ENCODE measurements around the gene ARG2. TPM values are rescaled to one million over a fixed set of nuclear protein-coding genes. Genes with fewer than 3 reads are reported as not detected.

ARG2 gene
- total and polyA plus RNA-seq, 9 of the 15 experiments (the other 6 are each of a cell fraction or from before 2014, with no cell fraction given), result 6.2 to 75.0 (median 17.8) TPM

- TF ChIP-seq AFF4 (CRISPR knock-in tag; IDR thresholded peaks at IDR 0.05), result no peak
- TF ChIP-seq RCOR1 (IDR thresholded peaks at IDR 0.05; ENCODE audit: borderline replicate concordance in 1 of 2, low read depth in 2 of 2, low read length in 2 of 2), result peak; percentile 94 to 100
- TF ChIP-seq HNRNPUL1 (IDR thresholded peaks at IDR 0.05; ENCODE audit: low read length), result no peak
- TF ChIP-seq MAZ (CRISPR knock-in tag; conservative IDR thresholded peaks at IDR 0.05 in 1 of 2, IDR thresholded peaks at IDR 0.05 in 1 of 2), result peak; percentile 16 to 59; a peak in 1 of 4 replicates
- TF ChIP-seq NR0B1 (IDR thresholded peaks at IDR 0.05; ENCODE audit: partially characterized antibody), result no peak
- no peak for TF ChIP-seq KDM4B (IDR thresholded peaks at IDR 0.05; ENCODE audit: borderline replicate concordance in 2 of 2, low read depth in 1 of 2)
- no peak for TF ChIP-seq ELK1 (CRISPR knock-in tag; IDR thresholded peaks at IDR 0.05)
- TF ChIP-seq JUNB (CRISPR knock-in tag; conservative IDR thresholded peaks at IDR 0.05), result no peak
- TF ChIP-seq ZNF586 (CRISPR knock-in tag; conservative IDR thresholded peaks at IDR 0.05), result peak; percentile 85
- peak; percentile 64; the same call in 1 of the 2 replicates for TF ChIP-seq ESRRA (IDR thresholded peaks at IDR 0.05; ENCODE audit: borderline replicate concordance, low read depth)
- no peak for TF ChIP-seq FOXP1 (CRISPR knock-in tag; IDR thresholded peaks at IDR 0.05)
- TF ChIP-seq TSC22D4 (tag; IDR thresholded peaks at IDR 0.05), result no peak
- no peak for TF ChIP-seq THRAP3 (IDR thresholded peaks at IDR 0.05; ENCODE audit: borderline replicate concordance)
- TF ChIP-seq MEIS2 (IDR thresholded peaks at IDR 0.05; ENCODE audit: partially characterized antibody), result peak; percentile 66
- no peak for TF ChIP-seq POLR2B (IDR thresholded peaks at IDR 0.05; ENCODE audit: low read depth, partially characterized antibody)
- no peak for TF ChIP-seq STAT5B (CRISPR knock-in tag; IDR thresholded peaks at IDR 0.05)
- no peak for TF ChIP-seq DIDO1 (tag; IDR thresholded peaks at IDR 0.05; ENCODE audit: low read depth)
- no peak for TF ChIP-seq ZNF347 (CRISPR knock-in tag; IDR thresholded peaks at IDR 0.05; ENCODE audit: low read depth)
- TF ChIP-seq HMGN3 (IDR thresholded peaks at IDR 0.05; ENCODE audit: borderline replicate concordance, extremely low read depth, insufficient read length, low read depth, low read length), result peak; percentile 57
- TF ChIP-seq HNRNPK (IDR thresholded peaks at IDR 0.05; ENCODE audit: low read depth, low read length, poor library complexity, severe bottlenecking), result no peak
- TF ChIP-seq RAD21 (CRISPR knock-in tag; conservative IDR thresholded peaks at IDR 0.05 in 1 of 2, IDR thresholded peaks at IDR 0.05 in 1 of 2), result peak in 1 of 2 experiments; percentile 54; a peak in 2 of 4 replicates
- no peak for TF ChIP-seq NFE2L1 (tag; IDR thresholded peaks at IDR 0.05; ENCODE audit: borderline replicate concordance, low read depth)
Measured at GRCh38 chr14:67636361-67636919, 16.7 kb downstream of the ARG2 start (continued).
